HEK293T (cell line): Measurements from ENCODE around the gene PTGDR2.

Source experiments
- ARNT ChIP-seq: fragments of 450-650 bp; IDR thresholded peaks from 2 replicates; pipeline ENCODE4 v1.6.1; 2017; ENCODE audit warnings: mild to moderate bottlenecking
- BHLHE40 ChIP-seq: fragments of 450-650 bp; IDR thresholded peaks from 2 replicates; pipeline ENCODE4 v1.6.1; 2016; ENCODE audit warnings: mild to moderate bottlenecking, moderate library complexity, borderline replicate concordance
- CTBP1 ChIP-seq: fragments of 450-650 bp; IDR thresholded peaks from 2 replicates; pipeline ENCODE4 v1.6.1; 2016; ENCODE audit warnings: borderline replicate concordance
- ELF4 ChIP-seq: fragments of 450-650 bp; IDR thresholded peaks from 2 replicates; pipeline ENCODE4 v1.6.1; 2017; ENCODE audit warnings: antibody characterized with exemption
- FOXA1 ChIP-seq: fragments of 450-650 bp; IDR thresholded peaks from 2 replicates; pipeline ENCODE4 v1.6.1; 2016; ENCODE audit warnings: mild to moderate bottlenecking
- FOXM1 ChIP-seq: fragments of 450-650 bp; IDR thresholded peaks from 2 replicates; pipeline ENCODE4 v1.6.1; 2017; ENCODE audit warnings: mild to moderate bottlenecking, borderline replicate concordance
- LEF1 ChIP-seq: fragments of 450-650 bp; IDR thresholded peaks from 2 replicates; pipeline ENCODE4 v1.6.1; 2017; ENCODE audit warnings: mild to moderate bottlenecking, borderline replicate concordance
- PKNOX1 ChIP-seq: fragments of 450-650 bp; IDR thresholded peaks from 2 replicates; pipeline ENCODE4 v1.6.1; 2016
- SP1 ChIP-seq: fragments of 450-650 bp; IDR thresholded peaks from 2 replicates; pipeline ENCODE4 v1.6.1; 2017
- SUZ12 ChIP-seq: fragments of 450-650 bp; IDR thresholded peaks from 2 replicates; pipeline ENCODE4 v1.6.1; 2016; ENCODE audit warnings: mild to moderate bottlenecking
- TARDBP ChIP-seq: fragments of 450-650 bp; IDR thresholded peaks from 2 replicates; pipeline ENCODE4 v1.6.1; 2016

GRCh38 chr11:60887556-60887955 is 31.8 kb upstream of the PTGDR2 start:
- TF ChIP-seq SP1 (no peak), CTBP1 (no peak), FOXM1 (no peak), FOXA1 (no peak), TARDBP (no peak), PKNOX1 (no peak), SUZ12 (no peak), LEF1 (no peak), BHLHE40 (no peak), ELF4 (no peak), ARNT (no peak)
